ENCODE results near the gene PRKAR2A. TPM values are rescaled to one million over a fixed set of nuclear protein-coding genes. Genes with fewer than 3 reads are reported as not detected.
"Not testable (repeated sequence)": the region's sequence is repeated elsewhere in the genome, so short reads cannot be mapped to it uniquely, and the experiment has no call there.

The PRKAR2A gene
- polyA plus RNA-seq, 3 donors from 2014 or later: 16.0 to 21.4 (median 17.9) TPM

- H3K27me3 Mint-ChIP-seq (ENCODE audit: low read depth in 3 of 3): peaks cover 0 to 2% (median 0%) of the 10 kb centered on the region in 3 donors
- H3K36me3 Mint-ChIP-seq: peaks cover 3 to 15% (median 6%) of the 10 kb centered on the region in 3 donors
- H3K4me3 Mint-ChIP-seq: peak overlapping the region in 1 of 5 donors; percentile 46
- H3K4me1 Mint-ChIP-seq: peaks cover 17 to 27% of the 10 kb centered on the region in 2 donors
- peak overlapping the region; percentile 76 to 90 (median 80) for H3K27ac Mint-ChIP-seq
- DNase-seq: peak in 1 of 3 donors; percentile 22
- no peaks in the 10 kb centered on the region for H3K9me3 Mint-ChIP-seq
Measured at GRCh38 chr3:48788544-48789162, 59.0 kb downstream of the PRKAR2A start.

GRCh38 chr3:48784426-48785120 lies 63.1 kb downstream of the PRKAR2A start:
- Mint-ChIP-seq H3K4me3 (no peak overlapping the region), H3K9me3 (no peaks in the 10 kb centered on the region), H3K36me3 (peaks cover 11 to 23% (median 20%) of the 10 kb centered on the region in 3 donors), H3K27me3 (ENCODE audit: low read depth in 3 of 3) (peaks cover 0 to 2% (median 0%) of the 10 kb centered on the region in 3 donors), H3K27ac (peak overlapping the region in 4 of 6 donors; percentile 44 to 78 (median 53)), H3K4me1 (peaks cover 12 to 21% of the 10 kb centered on the region in 2 donors)
- no peak for DNase-seq

GRCh38 chr3:48783304-48783703 lies 64.4 kb downstream of the PRKAR2A start:
- Mint-ChIP-seq H3K36me3 (peaks cover 11 to 20% (median 19%) of the 10 kb centered on the region in 3 donors), H3K4me1 (peaks cover 3 to 8% of the 10 kb centered on the region in 2 donors), H3K4me3 (no peak overlapping the region), H3K27ac (peak overlapping the region in 2 of 6 donors; percentile 17 to 55), H3K9me3 (no peaks in the 10 kb centered on the region), H3K27me3 (ENCODE audit: low read depth in 3 of 3) (peaks cover 0 to 2% (median 0%) of the 10 kb centered on the region in 3 donors)
- no peak for DNase-seq

- peaks cover 11 to 23% (median 21%) of the 10 kb centered on the region in 3 donors for H3K36me3 Mint-ChIP-seq
- peak overlapping the region in 1 of 6 donors; percentile 40 for H3K27ac Mint-ChIP-seq
- H3K27me3 Mint-ChIP-seq (ENCODE audit: low read depth in 3 of 3): peaks cover 0 to 2% (median 0%) of the 10 kb centered on the region in 3 donors
- DNase-seq: no peak
- H3K4me3 Mint-ChIP-seq: no peak overlapping the region
- H3K4me1 Mint-ChIP-seq: peaks cover 0 to 5% of the 10 kb centered on the region in 2 donors
- no peaks in the 10 kb centered on the region for H3K9me3 Mint-ChIP-seq
Measured at GRCh38 chr3:48782046-48782445, 65.6 kb downstream of the PRKAR2A start.

GRCh38 chr3:48778565-48778964 lies 69.1 kb downstream of the PRKAR2A start:
- not testable (repeated sequence) for H3K27ac Mint-ChIP-seq; H3K27me3 Mint-ChIP-seq (ENCODE audit: low read depth in 3 of 3); H3K4me3 Mint-ChIP-seq; H3K4me1 Mint-ChIP-seq; DNase-seq; H3K9me3 Mint-ChIP-seq
- H3K36me3 Mint-ChIP-seq: peaks cover 8 to 17% (median 11%) of the 10 kb centered on the region in 3 donors

GRCh38 chr3:48776854-48777253 lies 70.8 kb downstream of the PRKAR2A start:
- H3K9me3 Mint-ChIP-seq: no peaks in the 10 kb centered on the region
- no peaks in the 10 kb centered on the region for H3K4me1 Mint-ChIP-seq
- peaks cover 6 to 11% (median 7%) of the 10 kb centered on the region in 3 donors for H3K36me3 Mint-ChIP-seq
- H3K27ac Mint-ChIP-seq: peak overlapping the region in 2 of 6 donors; percentile 34 to 78
- H3K4me3 Mint-ChIP-seq: no peak overlapping the region
- H3K27me3 Mint-ChIP-seq (ENCODE audit: low read depth in 3 of 3): no peaks in the 10 kb centered on the region
- DNase-seq: no peak

GRCh38 chr3:48770192-48770502 lies 77.5 kb downstream of the PRKAR2A start:
- peak overlapping the region in 1 of 6 donors; percentile 37 for H3K27ac Mint-ChIP-seq
- peaks cover 6 to 15% (median 14%) of the 10 kb centered on the region in 3 donors for H3K36me3 Mint-ChIP-seq
- H3K4me3 Mint-ChIP-seq: no peak overlapping the region
- no peaks in the 10 kb centered on the region for H3K9me3 Mint-ChIP-seq
- DNase-seq: no peak
- H3K27me3 Mint-ChIP-seq (ENCODE audit: low read depth in 3 of 3): no peaks in the 10 kb centered on the region
- no peaks in the 10 kb centered on the region for H3K4me1 Mint-ChIP-seq

GRCh38 chr3:48765376-48765775 lies 82.3 kb downstream of the PRKAR2A start:
- Mint-ChIP-seq H3K9me3 (no peaks in the 10 kb centered on the region), H3K4me1 (no peaks in the 10 kb centered on the region), H3K27me3 (ENCODE audit: low read depth in 3 of 3) (no peaks in the 10 kb centered on the region), H3K4me3 (no peak overlapping the region), H3K36me3 (peaks cover 14 to 20% (median 15%) of the 10 kb centered on the region in 3 donors), H3K27ac (peak overlapping the region in 1 of 6 donors; percentile 50)
- DNase-seq: no peak

GRCh38 chr3:48762816-48763215 lies 84.9 kb downstream of the PRKAR2A start:
- Mint-ChIP-seq H3K27me3 (ENCODE audit: low read depth in 3 of 3) (no peaks in the 10 kb centered on the region), H3K27ac (peak overlapping the region in 1 of 6 donors; percentile 39)

GRCh38 chr3:48759991-48760540 lies 87.6 kb downstream of the PRKAR2A start:
- H3K9me3 Mint-ChIP-seq; H3K27ac Mint-ChIP-seq; H3K4me3 Mint-ChIP-seq; DNase-seq; H3K27me3 Mint-ChIP-seq (ENCODE audit: low read depth in 3 of 3); H3K4me1 Mint-ChIP-seq: not testable (repeated sequence)
- H3K36me3 Mint-ChIP-seq: peaks cover 19 to 33% (median 24%) of the 10 kb centered on the region in 3 donors

More at GRCh38 chr3:48762816-48763215, 84.9 kb downstream of the PRKAR2A start:
- DNase-seq: no peak
- H3K36me3 Mint-ChIP-seq: peaks cover 16 to 23% (median 21%) of the 10 kb centered on the region in 3 donors
- H3K4me3 Mint-ChIP-seq: no peak overlapping the region
- H3K4me1 Mint-ChIP-seq: no peaks in the 10 kb centered on the region
- no peaks in the 10 kb centered on the region for H3K9me3 Mint-ChIP-seq

- H3K4me3 Mint-ChIP-seq; H3K27me3 Mint-ChIP-seq (ENCODE audit: low read depth in 3 of 3); H3K4me1 Mint-ChIP-seq; H3K27ac Mint-ChIP-seq; H3K9me3 Mint-ChIP-seq; DNase-seq: not testable (repeated sequence)
- peaks cover 16 to 29% (median 21%) of the 10 kb centered on the region in 3 donors for H3K36me3 Mint-ChIP-seq
Measured at GRCh38 chr3:48759531-48759930, 88.1 kb downstream of the PRKAR2A start.

GRCh38 chr3:48759071-48759470 lies 88.6 kb downstream of the PRKAR2A start:
- peaks cover 13 to 25% (median 17%) of the 10 kb centered on the region in 3 donors for H3K36me3 Mint-ChIP-seq
- peak overlapping the region in 2 of 6 donors; percentile 39 to 53 for H3K27ac Mint-ChIP-seq
- H3K4me1 Mint-ChIP-seq: no peaks in the 10 kb centered on the region
- H3K27me3 Mint-ChIP-seq (ENCODE audit: low read depth in 3 of 3): no peaks in the 10 kb centered on the region
- no peak overlapping the region for H3K4me3 Mint-ChIP-seq
- no peak for DNase-seq
- H3K9me3 Mint-ChIP-seq: no peaks in the 10 kb centered on the region

- Mint-ChIP-seq H3K36me3 (peaks cover 13 to 34% (median 15%) of the 10 kb centered on the region in 3 donors), H3K9me3 (no peaks in the 10 kb centered on the region), H3K4me3 (no peak overlapping the region), H3K4me1 (no peaks in the 10 kb centered on the region), H3K27ac (peak overlapping the region in 2 of 6 donors; percentile 22 to 39), H3K27me3 (ENCODE audit: low read depth in 3 of 3) (peaks cover 0 to 1% (median 0%) of the 10 kb centered on the region in 3 donors)
- no peak for DNase-seq
Measured at GRCh38 chr3:48756640-48757039, 91.0 kb downstream of the PRKAR2A start.

GRCh38 chr3:48750856-48751255 lies 96.8 kb downstream of the PRKAR2A start:
- H3K27me3 Mint-ChIP-seq (ENCODE audit: low read depth in 3 of 3): peaks cover 0 to 1% (median 0%) of the 10 kb centered on the region in 3 donors
- peak overlapping the region in 1 of 6 donors; percentile 15 for H3K27ac Mint-ChIP-seq
- DNase-seq: no peak
- H3K36me3 Mint-ChIP-seq: peaks cover 10 to 48% (median 17%) of the 10 kb centered on the region in 3 donors
- no peaks in the 10 kb centered on the region for H3K9me3 Mint-ChIP-seq
- no peak overlapping the region for H3K4me3 Mint-ChIP-seq
- no peaks in the 10 kb centered on the region for H3K4me1 Mint-ChIP-seq

Measured in immature natural killer cell (primary cell).